Adrenal gland (tissue), 12 donors: ENCODE measurements around the gene RNF220. TPM values are rescaled to one million over a fixed set of nuclear protein-coding genes. Genes with fewer than 3 reads are reported as not detected.

ENCODE experiments used
- DNase-seq, 7 donors: peaks; one replicate each; pipeline ENCODE4 v3.0.0-alpha.2; 2019 to 2020
- H3K27ac ChIP-seq, 5 donors: fragments of 200-600 bp; sonication (generic) in 4 of 5; 1 replicate in 3 of 5; 2 replicates in 2 of 5; pipeline versions ENCODE4 v1.5.1 to v1.8.0; 2016 to 2020; ENCODE audit warnings: mild to moderate bottlenecking in 1 of 5
- H3K27me3 ChIP-seq: fragments of 200-600 bp; 2 replicates; pipeline ENCODE4 v1.8.0; 2021
- H3K36me3 ChIP-seq, 2 donors: fragments of 200-600 bp; replicated peaks in 1 of 2; 1 replicate in 1 of 2; 2 replicates in 1 of 2; pipeline versions ENCODE4 v1.5.1 to v1.8.0; 2018 to 2022
- H3K4me1 ChIP-seq, 2 donors: fragments of 200-600 bp; replicated peaks in 1 of 2; 1 replicate in 1 of 2; 2 replicates in 1 of 2; pipeline versions ENCODE4 v1.5.1 to v1.8.0; 2018 to 2021
- H3K4me3 ChIP-seq, 4 donors: fragments of 200-600 bp; sonication (generic) in 3 of 4; one replicate each; pipeline ENCODE4 v1.5.1; 2016 to 2018
- H3K9me3 ChIP-seq, 3 donors: fragments of 200-600 bp; sonication (generic) in 1 of 3; replicated peaks in 1 of 3; 1 replicate in 2 of 3; 2 replicates in 1 of 3; pipeline versions ENCODE4 v1.5.1 to v1.8.0; 2016 to 2021
- CTCF ChIP-seq, 6 experiments: fragments of 450-650 bp in 4 of 6; fragments of 200-600 bp in 2 of 6; sonication (generic) in 1 of 6; IDR thresholded peaks; 1 replicate in 5 of 6; 2 replicates in 1 of 6; pipeline versions ENCODE4 v1.5.1 to v1.8.0; 2016 to 2021; ENCODE audit warnings: antibody characterized with exemption in 6 of 6, mild to moderate bottlenecking in 2 of 6, moderate library complexity in 1 of 6
- POLR2A ChIP-seq, 2 donors: fragments of 450-650 bp; IDR thresholded peaks; one replicate each; pipeline ENCODE4 v1.6.1; 2017; ENCODE audit warnings: antibody characterized with exemption in 2 of 2, mild to moderate bottlenecking in 2 of 2, moderate library complexity in 1 of 2
- WGBS, 4 donors: extraction: QIAGEN DNeasy Blood & Tissue Kit in 2 of 4; methylation state at CpG; one replicate each; pipeline versions ENCODE4 v1.1.5 to v1.1.7; 2013 to 2017; 5-methylcytosine and 5-hydroxymethylcytosine counted together
- intact Hi-C, 2 donors: fragments of 100-400 bp; cut with DNase I; formaldehyde crosslinking; loops; one replicate each; pipeline versions ENCODE4 v1.14.1 to v1.15.0; 2022 to 2023
- polyA plus RNA-seq, 3 donors: library from polyadenylated mRNA; stranded (reverse); fragments of 200-250 nt in 2 of 3; fragments of 350-450 nt in 1 of 3; fragmentation: Illumina TruSeq in 1 of 3; extraction: RNeasy Lipid Tissue Mini Kit (QIAGEN cat#74804) in 1 of 3; gene quantifications; one replicate each; pipeline ENCODE4 v1.2.3, GENCODE V29; 2013 to 2014
- total RNA-seq, 9 donors: library from RNA; depleted of rRNA in 4 of 9; stranded (reverse); fragments of >200 nt in 4 of 9; fragments of 120-200 nt in 1 of 9; fragmentation: NEBNext Ultra II Directional in 1 of 9; extraction: Animal tissue kit (Norgen Biotek cat#: 25700) in 1 of 9; gene quantifications; one replicate each; pipeline versions ENCODE4 v1.1.0 to v1.2.4, GENCODE V29; 2013 to 2023
- donor health status: healthy with polysubstance abuse.
- donor health status: Bipolar disorder and iron deficiency.
- donor health status: DM: yes; HTN: yes; CAD: no.
- donor health status: DM: no; HTN: no; CAD: no.
- donor health status: DM: no; HTN: no; CAD: no.
- donor health status: DM: yes; HTN: yes; CAD: no.

The RNF220 gene
- total and polyA plus RNA-seq, 12 donors, result 36.3 to 150 (median 66.5) TPM

DNA sequence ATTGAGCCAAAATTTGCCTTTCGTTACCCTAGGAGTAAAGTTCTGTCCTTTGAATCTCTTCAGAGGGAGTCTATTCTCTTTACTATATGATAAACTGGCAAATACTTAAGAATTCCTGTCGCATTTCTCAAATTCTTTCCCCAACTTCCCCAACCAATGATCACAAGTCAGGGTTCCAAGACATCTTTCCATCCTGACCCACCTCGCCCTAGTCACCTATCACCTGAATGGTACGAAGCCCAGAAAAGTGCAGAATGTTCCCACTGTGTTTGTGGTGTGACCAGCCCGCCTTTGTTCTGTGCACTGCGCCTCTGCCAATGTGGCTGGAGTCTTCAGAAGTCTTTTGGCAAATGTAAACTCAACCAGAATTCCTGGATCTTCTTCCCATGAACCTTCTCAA lies 132.5 kb downstream of the RNF220 start:
- TF ChIP-seq POLR2A (IDR thresholded peaks at IDR 0.05), result no peak
- TF ChIP-seq CTCF (IDR thresholded peaks at IDR 0.05), result no peak
- intact Hi-C loops, result no loop called here
- H3K4me1 ChIP-seq, result no peaks in the 10 kb centered on the region
- H3K36me3 ChIP-seq, result no peaks in the 10 kb centered on the region
- WGBS, 4 donors, result 85 to 94% (median 91%) methylated on average over 6 of the region's 6 CpGs
- no peak for DNase-seq
- H3K9me3 ChIP-seq, result no peaks in the 10 kb centered on the region
- no peak overlapping the region for H3K27ac ChIP-seq
- no peaks in the 10 kb centered on the region for H3K27me3 ChIP-seq
- no peak overlapping the region for H3K4me3 ChIP-seq

- no peak overlapping the region for H3K27ac ChIP-seq
- H3K4me3 ChIP-seq, result no peak overlapping the region
- intact Hi-C loops, result no loop called here
- TF ChIP-seq CTCF (IDR thresholded peaks at IDR 0.05), result no peak
- TF ChIP-seq POLR2A (IDR thresholded peaks at IDR 0.05), result no peak
- 64 to 74% (median 71%) methylated on average over 3 of the region's 3 CpGs for WGBS, 4 donors
- DNase-seq, result no peak
- H3K27me3 ChIP-seq, result no peaks in the 10 kb centered on the region
- H3K9me3 ChIP-seq, result no peaks in the 10 kb centered on the region
- no peaks in the 10 kb centered on the region for H3K36me3 ChIP-seq
- no peaks in the 10 kb centered on the region for H3K4me1 ChIP-seq
These were observed 132.9 kb downstream of the RNF220 start for GRCh38 chr1:44537956-44538355.

DNA sequence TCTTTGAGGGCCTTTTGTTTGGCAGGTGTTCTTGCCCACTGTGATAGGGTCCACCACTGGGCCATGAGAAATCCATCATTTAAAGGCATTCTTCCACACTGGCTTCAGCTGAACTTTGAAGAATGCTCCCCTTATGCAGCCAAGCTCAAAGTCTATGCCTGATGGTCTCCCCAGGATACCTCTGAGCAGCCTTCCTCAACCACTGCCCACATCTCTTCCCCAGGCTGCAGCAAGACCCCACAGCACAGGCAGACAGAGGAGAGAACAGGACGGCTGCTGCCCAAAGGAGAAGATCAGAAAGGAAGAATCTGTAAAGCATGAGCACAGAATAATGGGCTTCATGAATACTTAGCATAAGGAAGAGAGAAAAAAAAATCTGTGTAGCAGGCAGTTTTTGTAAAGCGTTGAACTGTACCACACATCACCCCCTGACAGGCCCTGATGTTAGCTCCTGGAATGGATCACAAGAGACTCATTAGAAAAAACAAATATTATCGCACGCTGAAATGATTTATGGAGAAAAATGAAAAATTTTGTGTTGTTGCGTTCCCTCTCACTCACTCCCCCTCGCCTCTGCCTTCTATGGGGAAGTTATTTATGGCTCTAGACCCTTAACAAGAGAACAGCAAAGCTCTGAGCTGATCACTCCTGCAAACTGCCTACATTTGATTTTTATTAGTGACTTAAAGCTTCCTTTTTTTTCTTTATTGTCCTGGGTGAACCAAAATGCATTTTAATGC lies 135.1 kb downstream of the RNF220 start:
- H3K27me3 ChIP-seq, result no peaks in the 10 kb centered on the region
- 70 to 81% (median 78%) methylated on average over 6 of the region's 6 CpGs for WGBS, 4 donors
- no peak overlapping the region for H3K4me3 ChIP-seq
- no peak overlapping the region for H3K27ac ChIP-seq
- TF ChIP-seq CTCF (IDR thresholded peaks at IDR 0.05), result no peak
- TF ChIP-seq POLR2A (IDR thresholded peaks at IDR 0.05), result no peak
- intact Hi-C loops, result no loop called here
- H3K36me3 ChIP-seq, result no peaks in the 10 kb centered on the region
- H3K4me1 ChIP-seq, result no peaks in the 10 kb centered on the region
- DNase-seq, result no peak
- H3K9me3 ChIP-seq, result no peaks in the 10 kb centered on the region

GRCh38 chr1:44542420-44543063 lies 137.5 kb downstream of the RNF220 start:
- no peaks in the 10 kb centered on the region for H3K4me1 ChIP-seq
- DNase-seq, result no peak
- intact Hi-C loops, result no loop called here
- no peaks in the 10 kb centered on the region for H3K36me3 ChIP-seq
- WGBS, 4 donors, result 57 to 65% (median 60%) methylated on average over 5 to 14 of the region's 14 CpGs
- no peaks in the 10 kb centered on the region for H3K27me3 ChIP-seq
- TF ChIP-seq POLR2A (IDR thresholded peaks at IDR 0.05) (no peak), CTCF (IDR thresholded peaks at IDR 0.05) (no peak)
- no peaks in the 10 kb centered on the region for H3K9me3 ChIP-seq
- no peak overlapping the region for H3K4me3 ChIP-seq
- H3K27ac ChIP-seq, result no peak overlapping the region
